ENCODE data around the gene ADAMTSL2.

- TF ChIP-seq CTCF (IDR thresholded peaks at IDR 0.05), result no peak
- no peak; the same call in 1 of the 2 replicates for TF ChIP-seq POLR2A (IDR thresholded peaks at IDR 0.05; ENCODE audit: low read length)
- TF ChIP-seq ESRRA (IDR thresholded peaks at IDR 0.05; ENCODE audit: borderline replicate concordance, low read length), result no peak
- no peak for TF ChIP-seq SMC3 (IDR thresholded peaks at IDR 0.05)
- no peak for TF ChIP-seq RAD21 (conservative IDR thresholded peaks at IDR 0.05 in 1 of 2, IDR thresholded peaks at IDR 0.05 in 1 of 2)
- TF ChIP-seq MAX (IDR thresholded peaks at IDR 0.05), result no peak
- no peak for TF ChIP-seq ZSCAN20 (CRISPR knock-in tag; IDR thresholded peaks at IDR 0.05)
- TF ChIP-seq REST (IDR thresholded peaks at IDR 0.05), result no peak
- no peak for TF ChIP-seq CEBPB (IDR thresholded peaks at IDR 0.05)
- no peak for TF ChIP-seq EP300 (IDR thresholded peaks at IDR 0.05)
Observed at GRCh38 chr9:133512253-133513213, 22.0 kb upstream of the ADAMTSL2 start.
